ENCODE results near the gene IFITM10.

Gene IFITM10

DNA sequence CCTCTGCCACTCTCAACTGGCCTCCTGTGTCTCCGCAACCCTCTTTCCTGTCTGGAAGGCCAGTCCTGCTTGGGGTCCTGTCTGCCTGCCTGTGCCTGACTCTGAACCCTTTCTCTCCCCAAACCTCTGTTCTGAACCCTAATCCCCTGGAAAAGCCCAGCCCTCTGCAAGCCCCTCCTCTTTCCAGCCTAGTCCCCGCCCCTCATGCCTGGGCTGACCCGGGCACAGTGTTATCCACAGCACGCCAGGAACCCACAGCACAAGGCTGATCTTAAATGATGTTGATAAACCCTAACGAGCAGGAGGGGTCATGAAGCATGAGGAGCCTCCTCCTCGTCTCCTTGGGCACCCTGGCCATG, at the start of gene IFITM10:
TSS of gene IFITM10 (minus strand) at position 115 of the 359 bp plus-strand sequence. CDS start 153 bp downstream, outside the sequence.
- DNase-seq (ENCODE audit: extremely low read depth in 1 of 2, low read depth in 1 of 2): no peak

DNA sequence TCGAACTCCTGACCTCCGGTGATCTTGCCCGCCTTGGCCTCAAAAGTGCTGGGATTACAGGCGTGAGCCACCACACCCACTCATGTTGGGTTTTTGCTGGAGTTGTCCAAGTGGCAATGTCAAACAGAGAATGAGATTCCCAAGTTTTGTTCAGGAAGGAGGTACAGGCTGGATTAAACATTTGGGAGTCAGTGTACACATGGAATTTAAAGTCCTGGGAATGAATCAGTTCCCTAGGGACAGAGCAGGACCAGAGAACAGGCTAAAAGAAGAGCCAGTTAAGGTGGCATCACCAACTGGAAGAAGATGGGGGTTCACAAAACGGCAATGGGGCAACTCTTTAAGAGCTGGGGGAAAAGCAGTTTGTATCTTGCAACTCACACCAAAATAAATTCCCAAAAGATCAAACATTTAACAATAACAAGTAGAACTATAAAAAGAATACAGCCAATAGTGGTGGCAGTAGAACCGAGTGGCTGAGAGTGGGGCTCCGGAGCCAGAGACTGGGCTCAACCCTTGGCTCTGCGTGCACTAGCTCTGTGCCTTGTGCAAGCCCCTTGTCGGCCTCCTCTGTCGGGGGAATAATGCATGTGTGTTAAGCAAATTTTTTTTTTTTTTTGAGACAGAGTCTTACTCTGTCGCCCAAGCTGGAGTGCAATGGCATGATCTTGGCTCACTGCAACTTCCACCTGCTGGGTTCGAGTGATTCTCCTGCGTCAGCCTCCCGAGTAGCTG, 47.2 kb upstream of the IFITM10 start:
- no peak for DNase-seq (ENCODE audit: extremely low read depth in 1 of 2, low read depth in 1 of 2)

GRCh38 chr11:1796413-1797011, 46.1 kb upstream of the IFITM10 start:
- DNase-seq (ENCODE audit: extremely low read depth in 1 of 2, low read depth in 1 of 2): no peak

GRCh38 chr11:1793081-1793480, 42.7 kb upstream of the IFITM10 start:
- no peak for DNase-seq (ENCODE audit: extremely low read depth in 1 of 2, low read depth in 1 of 2)

- DNase-seq (ENCODE audit: extremely low read depth in 1 of 2, low read depth in 1 of 2): no peak
Observed at GRCh38 chr11:1792461-1792860, 42.1 kb upstream of the IFITM10 start.

- no peak for DNase-seq (ENCODE audit: extremely low read depth in 1 of 2, low read depth in 1 of 2)
Observed at GRCh38 chr11:1791912-1792311, 41.5 kb upstream of the IFITM10 start.

- no peak for DNase-seq (ENCODE audit: extremely low read depth in 1 of 2, low read depth in 1 of 2)
Observed at GRCh38 chr11:1786466-1786865, 36.1 kb upstream of the IFITM10 start.

DNA sequence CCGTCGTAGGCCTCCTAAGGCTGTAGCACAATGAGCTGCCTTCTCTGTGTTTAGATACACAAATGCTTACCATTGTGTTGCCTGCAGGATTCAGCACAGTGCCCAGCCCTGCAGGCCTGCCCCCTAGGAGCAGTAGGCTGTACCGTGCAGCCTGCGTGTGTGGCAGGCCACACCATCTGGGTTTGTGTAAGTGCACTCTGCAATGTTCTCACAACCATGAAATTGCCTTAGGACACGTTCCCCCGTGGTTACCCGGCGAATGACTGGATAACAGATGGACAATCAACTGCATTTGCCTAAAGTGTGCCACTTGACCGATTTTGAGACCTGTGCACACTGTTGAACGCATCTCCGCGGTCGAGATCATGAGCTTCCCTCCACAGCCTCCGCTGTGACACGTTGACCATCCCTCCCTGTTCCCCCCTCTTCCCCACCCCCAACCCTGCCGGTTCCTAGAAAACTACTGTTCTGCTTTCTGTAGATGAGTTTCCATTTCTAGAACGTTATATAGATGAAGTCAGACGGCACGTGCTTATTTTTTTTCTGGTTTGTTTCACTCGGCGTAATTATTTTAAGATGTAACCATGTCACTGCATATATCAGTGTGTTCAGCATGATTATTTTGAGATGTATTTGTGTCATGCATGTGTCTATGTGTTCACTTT, 35.5 kb upstream of the IFITM10 start:
- no peak for DNase-seq (ENCODE audit: extremely low read depth in 1 of 2, low read depth in 1 of 2)

DNA sequence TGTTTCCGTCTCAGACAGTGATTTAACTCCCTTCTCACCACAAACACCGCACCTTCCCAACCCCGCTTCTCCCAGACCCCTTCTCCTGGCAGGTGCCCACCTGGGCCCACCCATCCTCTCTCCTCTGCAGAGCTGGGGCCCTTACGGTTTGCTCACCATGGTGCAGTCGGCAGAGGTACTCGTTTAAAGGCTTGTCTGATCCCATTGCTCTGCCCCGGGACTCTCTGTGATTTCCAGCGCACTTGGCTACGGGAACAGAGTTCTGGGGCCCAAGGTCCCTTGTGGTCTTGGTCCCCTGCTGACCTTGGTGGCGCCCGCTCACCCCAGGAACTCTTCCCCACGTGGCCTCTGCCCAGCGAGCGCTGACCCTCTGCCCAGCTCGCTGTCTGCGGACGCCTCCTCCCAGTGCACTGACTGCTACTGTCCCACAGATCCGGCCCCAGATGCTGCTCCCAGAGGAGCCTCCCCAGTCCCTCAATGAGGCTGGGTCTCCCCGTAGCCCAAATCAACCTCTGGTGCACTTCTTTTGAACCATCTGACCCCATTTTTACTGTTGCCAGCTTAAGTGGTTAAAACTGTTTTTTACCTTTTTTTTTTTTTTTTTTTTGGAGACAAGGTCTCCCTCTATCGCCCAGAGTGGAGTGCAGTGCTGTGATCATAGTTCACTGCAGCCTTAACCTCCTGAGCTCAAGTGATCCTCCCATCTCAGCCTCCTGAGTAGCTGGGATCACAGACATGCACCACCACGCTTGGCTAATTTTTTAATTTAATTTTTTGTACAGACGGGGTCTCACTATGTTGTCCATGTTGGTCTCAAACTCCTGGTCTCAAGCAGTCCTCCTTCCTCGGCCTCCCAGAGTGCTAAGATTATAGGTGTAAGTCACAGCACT, 34.6 kb upstream of the IFITM10 start:
- DNase-seq (ENCODE audit: extremely low read depth in 1 of 2, low read depth in 1 of 2): no peak

- DNase-seq (ENCODE audit: extremely low read depth in 1 of 2, low read depth in 1 of 2): no peak
Observed at GRCh38 chr11:1783725-1784529, 33.5 kb upstream of the IFITM10 start.

GRCh38 chr11:1782831-1783724, 32.7 kb upstream of the IFITM10 start:
- DNase-seq (ENCODE audit: extremely low read depth in 1 of 2, low read depth in 1 of 2): no peak

GRCh38 chr11:1782031-1782590, 31.7 kb upstream of the IFITM10 start:
- DNase-seq (ENCODE audit: extremely low read depth in 1 of 2, low read depth in 1 of 2): no peak

- no peak for DNase-seq (ENCODE audit: extremely low read depth in 1 of 2, low read depth in 1 of 2)
Observed at GRCh38 chr11:1781593-1781975, 31.2 kb upstream of the IFITM10 start.

GRCh38 chr11:1780700-1781592, 30.6 kb upstream of the IFITM10 start:
- no peak for DNase-seq (ENCODE audit: extremely low read depth in 1 of 2, low read depth in 1 of 2)

DNA sequence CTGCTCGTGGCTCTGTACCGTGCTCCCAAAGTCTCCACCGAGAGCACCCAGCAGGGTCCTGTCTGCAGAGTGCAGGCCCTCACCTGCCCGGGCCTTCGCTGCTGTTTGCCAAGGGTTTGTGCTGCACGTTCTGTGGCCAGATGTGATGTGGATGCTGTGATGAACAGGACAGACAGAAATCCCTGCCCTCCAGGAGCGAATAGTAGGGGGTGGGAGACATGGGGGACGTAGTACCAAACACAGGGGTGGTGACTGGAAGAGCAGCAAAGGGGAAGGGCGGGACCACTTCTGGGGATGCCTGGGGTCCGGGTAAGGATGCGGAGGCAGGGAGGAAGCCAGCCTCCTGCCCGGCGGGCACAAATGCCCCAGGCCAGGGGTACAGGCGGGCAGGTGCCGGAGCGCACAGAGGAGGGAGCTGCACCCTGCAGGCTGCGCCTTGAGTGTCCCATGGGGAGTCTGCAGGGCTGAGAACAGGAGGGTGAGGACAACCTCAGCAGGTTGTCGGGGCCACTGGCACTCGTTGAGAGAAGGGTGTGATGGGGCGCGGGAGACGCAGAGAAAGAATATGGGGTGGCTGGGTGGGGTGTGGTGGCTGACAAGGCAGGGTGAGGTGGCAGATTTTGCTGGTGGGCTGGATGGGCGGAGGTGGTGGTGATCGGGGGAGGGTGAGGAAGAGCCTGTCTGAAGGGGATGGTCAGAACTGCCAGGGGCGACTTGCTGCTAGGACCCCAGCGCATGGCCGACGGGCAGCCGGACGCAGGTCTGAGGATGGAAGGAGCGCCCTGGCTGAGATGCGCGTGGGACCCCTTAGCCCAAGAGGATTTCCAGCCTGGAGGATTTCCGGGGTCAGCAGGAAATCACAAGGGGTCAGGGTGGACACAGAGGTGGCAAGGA, 29.7 kb upstream of the IFITM10 start:
- no peak for DNase-seq (ENCODE audit: extremely low read depth in 1 of 2, low read depth in 1 of 2)

DNA sequence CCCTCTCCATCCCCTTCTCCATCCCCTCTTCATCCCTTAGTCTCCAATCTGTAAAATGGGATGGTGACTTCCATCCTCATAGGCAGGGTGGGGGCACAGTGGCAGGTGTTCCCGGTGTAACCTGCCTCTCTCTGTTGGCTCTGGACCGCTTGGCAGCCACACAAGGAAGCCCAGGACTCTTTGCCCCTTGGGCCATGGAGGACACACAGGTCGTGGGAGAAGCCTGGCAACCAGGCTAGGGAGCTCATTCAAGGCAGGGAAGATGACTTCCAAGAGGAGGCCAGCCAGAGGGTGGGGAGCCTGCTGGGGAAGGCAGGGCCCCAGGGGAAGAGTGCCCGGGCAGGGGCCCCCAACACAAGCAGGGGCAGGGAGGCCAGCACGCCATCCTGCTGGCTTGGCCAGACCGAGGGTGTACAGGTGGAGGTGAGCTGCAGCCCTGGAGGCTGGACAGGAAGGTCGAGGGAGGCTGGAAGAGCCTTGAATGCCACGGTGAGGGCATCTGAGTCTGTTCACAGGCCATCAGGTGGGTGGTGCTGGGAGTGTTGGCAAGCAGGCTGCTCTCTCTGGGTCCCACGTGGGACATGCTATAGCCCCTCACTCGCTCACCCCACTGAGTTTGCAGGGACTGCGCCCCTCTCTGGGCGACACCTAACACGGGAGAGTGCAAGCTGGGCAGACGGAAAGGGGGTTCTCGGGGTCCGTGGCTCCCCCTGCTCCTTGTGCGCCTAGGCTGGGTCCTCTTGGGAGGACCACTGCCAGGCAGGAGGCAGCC, 28.8 kb upstream of the IFITM10 start:
- DNase-seq (ENCODE audit: extremely low read depth in 1 of 2, low read depth in 1 of 2): no peak
